ENCODE results near the gene OR1N2. TPM values are rescaled to one million over a fixed set of nuclear protein-coding genes. Genes with fewer than 3 reads are reported as not detected.

The OR1N2 gene, protein sequence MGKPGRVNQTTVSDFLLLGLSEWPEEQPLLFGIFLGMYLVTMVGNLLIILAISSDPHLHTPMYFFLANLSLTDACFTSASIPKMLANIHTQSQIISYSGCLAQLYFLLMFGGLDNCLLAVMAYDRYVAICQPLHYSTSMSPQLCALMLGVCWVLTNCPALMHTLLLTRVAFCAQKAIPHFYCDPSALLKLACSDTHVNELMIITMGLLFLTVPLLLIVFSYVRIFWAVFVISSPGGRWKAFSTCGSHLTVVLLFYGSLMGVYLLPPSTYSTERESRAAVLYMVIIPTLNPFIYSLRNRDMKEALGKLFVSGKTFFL
- not detected in 5 replicates for total RNA-seq (2022; extraction: Qiagen RNA extraction)

DNA sequence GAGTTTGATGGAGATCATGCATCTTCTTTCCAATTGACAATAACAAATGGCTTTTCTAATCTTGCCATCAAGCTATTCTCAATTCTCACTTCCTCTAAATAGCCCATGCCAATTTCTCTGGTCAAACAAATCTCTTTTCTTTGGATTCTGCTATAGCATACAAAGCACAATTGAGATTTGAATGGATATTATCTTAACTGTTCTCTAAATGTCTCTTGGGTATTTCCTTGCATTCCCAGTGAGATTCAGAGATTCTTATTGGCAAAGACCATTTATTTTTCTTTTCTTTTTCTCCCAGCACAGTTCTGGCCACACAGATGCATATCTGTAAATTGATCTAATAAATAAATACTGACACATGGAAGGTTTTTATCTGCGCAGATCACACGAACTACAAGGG, at the start of gene OR1N2:
TSS of gene OR1N2 (plus strand) at position 301 of the 400 bp plus-strand sequence. CDS start 100 bp downstream, outside the sequence.

GRCh38 chr9:122510502-122510901, 42.4 kb upstream of the OR1N2 start, which contains the start of gene OR1J2:
OR1J2 (plus strand) TSS chr9:122510802; CDS start chr9:122510802, 0 bp downstream.

GRCh38 chr9:122518841-122519240, 34.1 kb upstream of the OR1N2 start, which contains the start of gene OR1J4:
OR1J4 (plus strand) TSS chr9:122519141; CDS start chr9:122519141, 0 bp downstream.

DNA sequence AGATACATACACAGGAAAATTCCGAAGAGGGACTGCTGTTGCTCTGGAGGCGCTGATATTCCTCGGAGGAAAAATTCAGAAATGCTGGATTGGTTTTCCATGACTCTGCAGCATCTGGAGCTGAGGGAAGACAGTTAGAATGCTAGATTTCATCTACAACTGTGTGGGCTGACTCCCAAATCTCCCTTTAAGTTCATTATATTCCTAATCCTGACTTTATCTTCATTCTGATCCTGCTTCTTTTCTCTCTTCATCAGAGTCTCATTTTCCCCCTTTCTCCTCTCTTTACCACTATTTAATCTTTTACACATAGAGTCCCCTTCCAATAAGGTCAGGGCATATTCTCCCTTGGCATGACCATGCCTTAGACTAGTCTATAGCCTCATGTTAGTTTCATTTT, 25.7 kb upstream of the OR1N2 start, which contains the start of gene OR1N1:
TSS of gene OR1N1 (minus strand) at position 101 of the 400 bp plus-strand sequence. CDS start at position 101, 0 bp downstream.

DNA sequence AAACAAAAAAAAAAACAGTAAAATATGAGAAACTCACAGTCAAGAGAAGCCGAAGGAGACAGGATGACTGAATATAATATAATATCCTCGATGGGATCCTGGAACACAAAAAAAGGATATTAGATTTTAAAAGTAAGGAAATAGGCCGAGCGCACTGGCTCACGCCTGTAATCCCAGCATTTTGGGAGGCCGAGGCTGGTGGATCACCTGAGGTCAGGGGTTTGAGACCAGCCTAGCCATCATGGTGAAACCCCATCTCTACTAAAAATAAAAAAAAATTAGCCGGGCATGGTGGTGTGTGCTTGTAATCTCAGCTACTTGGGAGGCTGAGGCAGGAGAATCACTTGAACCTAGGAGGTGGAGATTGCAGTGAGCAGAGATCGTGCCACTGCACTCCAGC, 30.4 kb downstream of the OR1N2 start, which contains the start of gene OR1L8:
TSS of gene OR1L8 (minus strand) at position 101 of the 400 bp plus-strand sequence. CDS start 14,907 bp downstream, outside the sequence.

Other genes starting within 250 kb of the OR1N2 start
- 1.5 to 2.1 TPM (median 1.7 TPM) in 5 replicates for gene PTGS1, start 182.1 kb upstream of the OR1N2 start, total RNA-seq (2022; extraction: Qiagen RNA extraction)
- gene OR1J1, start 75.2 kb upstream of the OR1N2 start, total RNA-seq (2022; extraction: Qiagen RNA extraction), result not detected in 5 replicates
- not detected in 5 replicates for gene OR1J2, start 42.3 kb upstream of the OR1N2 start, total RNA-seq (2022; extraction: Qiagen RNA extraction)
- not detected in 5 replicates for gene OR1J4, start 34.0 kb upstream of the OR1N2 start, total RNA-seq (2022; extraction: Qiagen RNA extraction)
- not detected in 5 replicates for gene OR1N1, start 25.8 kb upstream of the OR1N2 start, total RNA-seq (2022; extraction: Qiagen RNA extraction)
- not detected in 5 replicates for gene OR1L8, start 30.3 kb downstream of the OR1N2 start, total RNA-seq (2022; extraction: Qiagen RNA extraction)
- not detected in 5 replicates for gene OR1Q1, start 61.6 kb downstream of the OR1N2 start, total RNA-seq (2022; extraction: Qiagen RNA extraction)
- gene OR1B1, start 104.5 kb downstream of the OR1N2 start, total RNA-seq (2022; extraction: Qiagen RNA extraction), result not detected in 5 replicates
- gene OR1L1, start 108.6 kb downstream of the OR1N2 start, total RNA-seq (2022; extraction: Qiagen RNA extraction), result not detected in 5 replicates
- gene OR1L3, start 122.0 kb downstream of the OR1N2 start, total RNA-seq (2022; extraction: Qiagen RNA extraction), result not detected in 5 replicates
- gene OR1L4, start 170.9 kb downstream of the OR1N2 start, total RNA-seq (2022; extraction: Qiagen RNA extraction), result not detected in 5 replicates
- gene OR1L6, start 189.2 kb downstream of the OR1N2 start, total RNA-seq (2022; extraction: Qiagen RNA extraction), result not detected in 5 replicates
- gene OR5C1, start 235.8 kb downstream of the OR1N2 start, total RNA-seq (2022; extraction: Qiagen RNA extraction), result not detected in 5 replicates
- gene OR1K1, start 247.0 kb downstream of the OR1N2 start, total RNA-seq (2022; extraction: Qiagen RNA extraction), result not detected in 5 replicates

All from A549 treated with Mapracorat at 1 μM for 4 hours (cell line).